Gastroesophageal sphincter (tissue), 4 donors: ENCODE measurements around the gene OR2A42. TPM values are rescaled to one million over a fixed set of nuclear protein-coding genes. Genes with fewer than 3 reads are reported as not detected.
"Not testable (repeated sequence)": the region's sequence is repeated elsewhere in the genome, so short reads cannot be mapped to it uniquely, and the experiment has no call there.

Source experiments
- ATAC-seq: fragments of 150-250 bp; one replicate; pipeline ENCODE4 v1.9.1; 2016; ENCODE audit warnings: mild to moderate bottlenecking, moderate library complexity
- H3K27ac ChIP-seq, 4 donors: fragments of 200-600 bp; sonication (generic) in 3 of 4; 1 replicate in 3 of 4; 2 replicates in 1 of 4; pipeline ENCODE4 v1.5.1; 2016 to 2019
- H3K27me3 ChIP-seq: fragments of 200-600 bp; sonication (generic); one replicate; pipeline ENCODE4 v1.5.1; 2019
- H3K36me3 ChIP-seq, 2 donors: fragments of 200-600 bp; sonication (generic); one replicate each; pipeline ENCODE4 v1.5.1; 2019; ENCODE audit warnings: control low read depth in 1 of 2
- H3K4me1 ChIP-seq, 3 donors: fragments of 200-600 bp; sonication (generic); 1 replicate in 2 of 3; 2 replicates in 1 of 3; pipeline ENCODE4 v1.5.1; 2016 to 2019; ENCODE audit warnings: control low read depth in 2 of 3
- H3K4me3 ChIP-seq, 2 donors: fragments of 200-600 bp; sonication (generic); one replicate each; pipeline ENCODE4 v1.5.1; 2019; ENCODE audit warnings: mild to moderate bottlenecking in 1 of 2, moderate library complexity in 1 of 2
- H3K9me3 ChIP-seq, 3 donors: fragments of 200-600 bp; sonication (generic); one replicate each; pipeline ENCODE4 v1.5.1; 2017 to 2019; ENCODE audit warnings: control low read depth in 2 of 3
- CTCF ChIP-seq, 4 experiments: fragments of 200-600 bp in 2 of 4; fragments of 450-650 bp in 2 of 4; sonication (generic) in 1 of 4; IDR thresholded peaks; one replicate each; pipeline ENCODE4 v1.5.1; 2017 to 2019; ENCODE audit warnings: antibody characterized with exemption in 4 of 4, mild to moderate bottlenecking in 2 of 4, moderate library complexity in 2 of 4
- WGBS, 2 donors: methylation state at CpG; one replicate each; pipeline ENCODE4 v1.1.5; 2018; ENCODE audit warnings: low coverage in 1 of 2; 5-methylcytosine and 5-hydroxymethylcytosine counted together
- total RNA-seq, 4 donors: library from RNA; depleted of rRNA; stranded (reverse); fragments of >200 nt; gene quantifications; one replicate each; pipeline ENCODE4 v1.1.0, GENCODE V29; 2016

The OR2A42 gene
- total RNA-seq, 4 donors from 2014 or later, result 0.16 to 0.39 TPM; not detected in 2

- ATAC-seq, H3K4me1 ChIP-seq, H3K4me3 ChIP-seq, H3K9me3 ChIP-seq, H3K36me3 ChIP-seq, H3K27ac ChIP-seq, H3K27me3 ChIP-seq: not testable (repeated sequence)
- 100% methylated on average over 1 of the region's 19 CpGs; no CpG with 5 or more reads in 1 of the 2 donors for WGBS, 2 donors
These were observed 56.2 kb downstream of the OR2A42 start, which contains the start of gene CTAGE4 for GRCh38 chr7:144183166-144183565. Gene CTAGE4, plus strand, starts transcription at chr7:144183466. Its CDS starts 38 bp downstream, at chr7:144183504.

- not testable (repeated sequence) for H3K9me3 ChIP-seq, H3K27ac ChIP-seq, H3K36me3 ChIP-seq, H3K27me3 ChIP-seq, H3K4me1 ChIP-seq, H3K4me3 ChIP-seq
- peak; percentile 34 for ATAC-seq
- no CpG with 5 or more reads among the region's 2 CpGs for WGBS, 2 donors
These were observed 60.3 kb downstream of the OR2A42 start for GRCh38 chr7:144179165-144179479.

GRCh38 chr7:144178380-144179164 is 60.8 kb downstream of the OR2A42 start:
- H3K27ac ChIP-seq, H3K9me3 ChIP-seq, H3K4me3 ChIP-seq, H3K27me3 ChIP-seq, H3K36me3 ChIP-seq, H3K4me1 ChIP-seq: not testable (repeated sequence)
- no CpG with 5 or more reads among the region's 10 CpGs for WGBS, 2 donors
- TF ChIP-seq CTCF (IDR thresholded peaks at IDR 0.05), result peak in 3 of 4 experiments; percentile 25 to 48 (median 40)
- ATAC-seq, result peak; percentile 57

Other genes starting within 250 kb of the OR2A42 start
- not detected for gene OR6B1, start 239.3 kb downstream of the OR2A42 start, total RNA-seq
- gene OR2A5, start 190.7 kb downstream of the OR2A42 start, total RNA-seq, result not detected
- not detected for gene OR2A25, start 169.8 kb downstream of the OR2A42 start, total RNA-seq
- gene OR2A12, start 153.3 kb downstream of the OR2A42 start, total RNA-seq, result not detected
- not detected for gene OR2A2, start 130.0 kb downstream of the OR2A42 start, total RNA-seq
- not detected for gene OR2A14, start 116.4 kb downstream of the OR2A42 start, total RNA-seq
- gene CTAGE4, start 56.1 kb downstream of the OR2A42 start, total RNA-seq, result 1 to 10 TPM in 2 of 4 donors, under 1 TPM in 1, not detected in 1; 0.27 to 1.7 (median 1.1) TPM
- gene ARHGEF35, start 43.8 kb downstream of the OR2A42 start, total RNA-seq, result 1 to 10 TPM in 3 of 4 donors, under 1 TPM in 1; 0.54 to 4.5 (median 2.3) TPM
- 1 to 10 TPM in 3 of 4 donors, under 1 TPM in 1; 0.47 to 1.9 (median 1.3) TPM for gene OR2A7, start 25.2 kb upstream of the OR2A42 start, total RNA-seq
- 1 to 10 TPM in 1 of 4 donors, under 1 TPM in 1, not detected in 2; 0.94 to 2.2 TPM for gene CTAGE8, start 29.7 kb upstream of the OR2A42 start, total RNA-seq
- gene OR2A1, start 72.8 kb upstream of the OR2A42 start, total RNA-seq, result under 1 TPM in 2 of 4 donors, not detected in 2; 0.13 to 0.42 TPM
- 10 to 100 TPM in 1 of 4 donors, 1 to 10 TPM in 3; 2.6 to 13.3 (median 5.2) TPM for gene ARHGEF5, start 115.8 kb upstream of the OR2A42 start, total RNA-seq
- gene NOBOX, start 164.1 kb upstream of the OR2A42 start, total RNA-seq, result not detected